GM12878 (cell line): ENCODE measurements around the gene MOAP1. TPM values are rescaled to one million over a fixed set of nuclear protein-coding genes. Genes with fewer than 3 reads are reported as not detected.
A peak's percentile ranks its signal among the peaks of the same experiment; 100 is the strongest.

Source experiments
- ATAC-seq: fragments of 200-7000 bp; cut with Tn5 transposase; 3 replicates; pipeline ENCODE4 v1.9.1; 2020; ENCODE audit warnings: mild to moderate bottlenecking, moderate library complexity
- BruUV-seq: library from RNA; stranded (reverse); fragments of 400-500 nt; replicated peaks from 2 replicates; lab custom pipeline; 2021; lab: Mats Ljungman, UMichigan
- CTCF ChIA-PET: fragments of 300-600 bp; sonication (Branson Sonifier 250); formaldehyde crosslinking; extraction: SDS; loops from one replicate; lab custom pipeline; 2021; ENCODE audit warnings: inconsistent platforms; lab: Yijun Ruan, JAX
- POLR2A ChIA-PET: fragments of 350-600 bp; formaldehyde crosslinking; extraction: SDS; loops from one replicate; lab custom pipeline; 2021; ENCODE audit warnings: inconsistent platforms; lab: Charles Lee
- RAD21 ChIA-PET: fragments of 300-600 bp; sonication (Branson Sonifier 250); formaldehyde crosslinking; loops from one replicate; lab custom pipeline; 2023; ENCODE audit warnings: antibody characterized with exemption; ENCODE audit not compliant: unreplicated experiment; lab: Charles Lee
- SMC1A ChIA-PET: fragments of 300-600 bp; sonication (Branson Sonifier 250); formaldehyde crosslinking; loops from one replicate; lab custom pipeline; 2023; ENCODE audit not compliant: unreplicated experiment, uncharacterized antibody; lab: Charles Lee
- DNase-seq: peaks from one replicate; pipeline ENCODE4 v3.0.0-alpha.2; 2011; ENCODE audit warnings: low read depth, low spot score
- FAIRE-seq: peaks from 3 replicates; lab custom pipeline; 2011; peaks lifted over from hg19 to GRCh38; lab: Jason Lieb, UNC
- H2AFZ ChIP-seq: 2 replicates; pipeline ENCODE4 v1.6.0; 2011; ENCODE audit warnings: low read depth, low read length, control low read depth; ENCODE audit not compliant: control insufficient read depth
- H3K27ac ChIP-seq: 2 replicates; pipeline ENCODE4 v1.5.1; 2011; ENCODE audit warnings: control low read depth; ENCODE audit not compliant: control insufficient read depth, insufficient read depth
- H3K27me3 ChIP-seq, 2 experiments: replicated peaks in 1 of 2; 2 replicates each; pipeline versions ENCODE4 v1.6.0 to v1.6.1; 2011; ENCODE audit warnings: low read length in 1 of 2; ENCODE audit not compliant: control insufficient read depth in 2 of 2, insufficient read depth in 2 of 2
- H3K36me3 ChIP-seq, 2 experiments: 2 replicates each; pipeline ENCODE4 v1.5.1; 2011; ENCODE audit warnings: low read length in 1 of 2; ENCODE audit not compliant: control insufficient read depth in 2 of 2, insufficient read depth in 2 of 2
- H3K4me1 ChIP-seq: 2 replicates; pipeline ENCODE4 v1.6.1; 2011; ENCODE audit warnings: mild to moderate bottlenecking, low read length, moderate library complexity, mixed read lengths; ENCODE audit not compliant: control insufficient read depth, insufficient read depth
- H3K4me2 ChIP-seq: 2 replicates; pipeline ENCODE4 v1.6.0; 2011; ENCODE audit warnings: control low read depth; ENCODE audit not compliant: control insufficient read depth, insufficient read depth
- H3K4me3 ChIP-seq: fragments of 200-600 bp; sonication (generic); 2 replicates; pipeline ENCODE4 v1.5.1; 2016
- H3K79me2 ChIP-seq: 2 replicates; pipeline ENCODE4 v1.6.0; 2011; ENCODE audit warnings: low read length; ENCODE audit not compliant: control insufficient read depth, insufficient read depth
- H3K9ac ChIP-seq: 2 replicates; pipeline ENCODE4 v1.8.0; 2011; ENCODE audit warnings: low read length, control low read depth, mixed read lengths; ENCODE audit not compliant: control insufficient read depth, insufficient read depth
- H3K9me3 ChIP-seq: replicated peaks from 3 replicates; pipeline ENCODE4 v1.5.1; 2011; ENCODE audit warnings: mild to moderate bottlenecking, low read length; ENCODE audit not compliant: control insufficient read depth, insufficient read depth
- H4K20me1 ChIP-seq: 2 replicates; pipeline ENCODE4 v1.6.0; 2011; ENCODE audit not compliant: control insufficient read depth, insufficient read depth
- FOXK2 ChIP-seq: fragments of 450-650 bp; IDR thresholded peaks from 2 replicates; pipeline ENCODE4 v1.6.1; 2017; ENCODE audit warnings: mild to moderate bottlenecking, moderate library complexity
- IKZF1 ChIP-seq: fragments of 450-650 bp; conservative IDR thresholded peaks from 2 replicates; pipeline ENCODE4 v1.6.1; 2017; ENCODE audit warnings: antibody characterized with exemption, mild to moderate bottlenecking
- JUNB ChIP-seq: IDR thresholded peaks from 2 replicates; pipeline ENCODE4 v1.6.1; 2016; ENCODE audit warnings: antibody characterized with exemption, mild to moderate bottlenecking
- MEF2A ChIP-seq: IDR thresholded peaks from 2 replicates; pipeline ENCODE4 v1.6.1; 2011; ENCODE audit warnings: low read depth, mild to moderate bottlenecking, low read length, moderate library complexity; ENCODE audit not compliant: insufficient read depth
- MXI1 ChIP-seq: fragments of 150-350 bp; IDR thresholded peaks from 2 replicates; pipeline ENCODE4 v1.6.1; 2011; ENCODE audit warnings: low read depth, mild to moderate bottlenecking, inconsistent platforms, low read length, improper control_type of control experiment
- RUNX3 ChIP-seq: IDR thresholded peaks from 2 replicates; pipeline ENCODE4 v1.6.1; 2012; ENCODE audit warnings: low read length, inconsistent platforms
- TBL1XR1 ChIP-seq: IDR thresholded peaks from 2 replicates; pipeline ENCODE4 v1.6.1; 2012; ENCODE audit warnings: low read depth, low read length, improper control_type of control experiment
- USF2 ChIP-seq: IDR thresholded peaks from 2 replicates; pipeline ENCODE4 v1.6.1; 2011; ENCODE audit warnings: low read depth, low read length, improper control_type of control experiment, borderline replicate concordance
- ZBTB11 ChIP-seq: fragments of 450-650 bp; formaldehyde crosslinking; IDR thresholded peaks from 2 replicates; pipeline ENCODE4 v1.5.0; 2022; ENCODE audit warnings: mild to moderate bottlenecking, missing genetic modification characterization
- WGBS: methylation state at CpG from one replicate; pipeline ENCODE4 v1.1.6; 2016; ENCODE audit warnings: low lambda C conversion rate; ENCODE audit not compliant: insufficient replicate concordance, insufficient coverage; ENCODE audit errors: missing lambda C conversion rate; 5-methylcytosine and 5-hydroxymethylcytosine counted together
- in situ Hi-C: fragments of 300-500 bp; cut with MboI; formaldehyde crosslinking; loops from 9 replicates; pipeline ENCODE4 v1.14.3; 2018; ENCODE audit warnings: mixed read lengths
- intact Hi-C: fragments of 100-400 bp; cut with micrococcal nuclease; formaldehyde crosslinking; loops from one replicate; pipeline ENCODE4 v1.14.2; 2022; ENCODE audit not compliant: unreplicated experiment
- polyA plus RNA-seq, 11 experiments: library from polyadenylated mRNA; depleted of rRNA in 4 of 11; unstranded in 6 of 11; stranded (reverse) in 5 of 11; fragments of >200 nt; fragmentation: Nextera tagmentation in 4 of 11; fragmentation: Illumina TruSeq in 1 of 11; extraction: Ambion mirVana in 4 of 11; extraction: Trizol in 1 of 11; gene quantifications; 1 replicate in 1 of 11; 2 replicates in 10 of 11; pipeline versions ENCODE4 v1.2.1 to v1.2.3, GENCODE V29; 2011 to 2016; ENCODE audit warnings: inconsistent platforms in 2 of 11, missing spikeins in 2 of 11, low read depth in 1 of 11
- total RNA-seq, 4 experiments: library from RNA; depleted of rRNA in 3 of 4; stranded (reverse); fragments of >200 nt in 3 of 4; fragmentation: Illumina TruSeq in 1 of 4; extraction: Trizol in 1 of 4; gene quantifications; 2 replicates each; pipeline versions ENCODE4 v1.2.1 to v1.2.3, GENCODE V29; 2013 to 2021

Gene MOAP1
- total and polyA plus RNA-seq, 10 of the 15 experiments (the other 5 are each of a cell fraction or from before 2014, with no cell fraction given): 3.1 to 51.9 (median 11.4) TPM

- SMC1A ChIA-PET: interaction anchor here (0.7 to 1.4 kb wide), 3 partner anchors 38 to 258 kb away, joined by 3 to 4 read pairs (median 3); no protein-coding TSS in a partner anchor
- Histone ChIP-seq H3K9ac (no peak overlapping the region), H3K4me2 (no peak overlapping the region), H3K4me1 (no peaks in the 10 kb centered on the region), H2AFZ (no peak overlapping the region), H3K4me3 (no peak overlapping the region), H3K79me2 (no peaks in the 10 kb centered on the region), H4K20me1 (no peaks in the 10 kb centered on the region), H3K9me3 (no peaks in the 10 kb centered on the region), H3K36me3 (peaks cover 5 to 6% of the 10 kb centered on the region in 2 experiments; a peak in 3 of 4 replicates), H3K27ac (no peak overlapping the region), H3K27me3 (no peaks in the 10 kb centered on the region)
- DNase-seq (no peak), FAIRE-seq (no peak), ATAC-seq (no peak)
- CTCF ChIA-PET: interaction anchor here (2.7 kb wide), 1 partner anchor 107 kb away, joined by 51 read pairs; no protein-coding TSS in a partner anchor
- no TSS peak for BruUV-seq
- TF ChIP-seq RUNX3 (peak; percentile 46), JUNB (no peak)
- intact Hi-C loops: no loop called here
- RAD21 ChIA-PET: interaction anchor here (0.6 to 3.7 kb wide), 3 partner anchors 14 to 739 kb away, joined by 3 to 35 read pairs (median 6); partner anchors contain the start of genes GON7 and UBR7
- in situ Hi-C loops: no loop called here
- POLR2A ChIA-PET: no interaction called here
These were observed 35.8 kb upstream of the MOAP1 start for GRCh38 chr14:93220509-93220908.

GRCh38 chr14:93219103-93219726 lies 34.5 kb upstream of the MOAP1 start:
- H3K4me3 ChIP-seq: no peak overlapping the region
- 70% methylated on average over 3 of the region's 3 CpGs for WGBS
- H2AFZ ChIP-seq: no peak overlapping the region
- H3K27ac ChIP-seq: no peak overlapping the region
- no TSS peak for BruUV-seq
- H3K36me3 ChIP-seq: peaks cover 6 to 13% of the 10 kb centered on the region in 2 experiments
- peak; percentile 98 for ATAC-seq
- ChIA-PET SMC1A (interaction anchor here (0.6 to 1.8 kb wide), 22 partner anchors 9 to 673 kb away, joined by 3 to 24 read pairs (median 3); partner anchors contain the start of gene UBR7), POLR2A (interaction anchor here (0.6 to 0.7 kb wide), 3 partner anchors 105 to 660 kb away, joined by 3 to 5 read pairs (median 3); no protein-coding TSS in a partner anchor), RAD21 (interaction anchor here (0.6 to 3.7 kb wide), 14 partner anchors 13 to 449 kb away, joined by 3 to 40 read pairs (median 3); partner anchors contain the start of genes GON7, LYSET, MOAP1 and UBR7), CTCF (interaction anchor here (0.6 to 2.7 kb wide), 31 partner anchors 11 to 412 kb away, joined by 3 to 51 read pairs (median 4); partner anchors contain the start of genes GON7, LYSET, MOAP1 and UBR7)
- H3K27me3 ChIP-seq: no peaks in the 10 kb centered on the region
- H3K9me3 ChIP-seq: no peaks in the 10 kb centered on the region
- no peak overlapping the region for H3K4me2 ChIP-seq
- no peaks in the 10 kb centered on the region for H3K4me1 ChIP-seq
- in situ Hi-C loops (loop anchor here (5.0 kb wide), 1 partner anchor 107 kb away; no protein-coding TSS in a partner anchor), intact Hi-C loops (loop anchor here (1.0 to 5.0 kb wide), 3 partner anchors 80 to 267 kb away; no protein-coding TSS in a partner anchor)
- no peak overlapping the region for H3K9ac ChIP-seq
- H3K79me2 ChIP-seq: no peaks in the 10 kb centered on the region
- FAIRE-seq: no peak
- no peaks in the 10 kb centered on the region for H4K20me1 ChIP-seq
- no peak for DNase-seq
- TF ChIP-seq TBL1XR1: no peak
- TF ChIP-seq FOXK2: no peak
- no peak for TF ChIP-seq ZBTB11
- TF ChIP-seq MEF2A: no peak
- no peak for TF ChIP-seq IKZF1
- no peak for TF ChIP-seq USF2
- no peak for TF ChIP-seq MXI1
